Bladder microvascular endothelial cell (primary cell): ENCODE measurements around the gene B4GALT3. TPM values are rescaled to one million over a fixed set of nuclear protein-coding genes. Genes with fewer than 3 reads are reported as not detected.

ENCODE experiments used
- total RNA-seq: library from RNA; depleted of rRNA; stranded (reverse); fragments of >200 nt; gene quantifications from 2 replicates; pipeline ENCODE4 v1.2.3, GENCODE V29; 2014

Gene B4GALT3
- total RNA-seq = 16.0 and 29.8 TPM in 2 replicates

DNA sequence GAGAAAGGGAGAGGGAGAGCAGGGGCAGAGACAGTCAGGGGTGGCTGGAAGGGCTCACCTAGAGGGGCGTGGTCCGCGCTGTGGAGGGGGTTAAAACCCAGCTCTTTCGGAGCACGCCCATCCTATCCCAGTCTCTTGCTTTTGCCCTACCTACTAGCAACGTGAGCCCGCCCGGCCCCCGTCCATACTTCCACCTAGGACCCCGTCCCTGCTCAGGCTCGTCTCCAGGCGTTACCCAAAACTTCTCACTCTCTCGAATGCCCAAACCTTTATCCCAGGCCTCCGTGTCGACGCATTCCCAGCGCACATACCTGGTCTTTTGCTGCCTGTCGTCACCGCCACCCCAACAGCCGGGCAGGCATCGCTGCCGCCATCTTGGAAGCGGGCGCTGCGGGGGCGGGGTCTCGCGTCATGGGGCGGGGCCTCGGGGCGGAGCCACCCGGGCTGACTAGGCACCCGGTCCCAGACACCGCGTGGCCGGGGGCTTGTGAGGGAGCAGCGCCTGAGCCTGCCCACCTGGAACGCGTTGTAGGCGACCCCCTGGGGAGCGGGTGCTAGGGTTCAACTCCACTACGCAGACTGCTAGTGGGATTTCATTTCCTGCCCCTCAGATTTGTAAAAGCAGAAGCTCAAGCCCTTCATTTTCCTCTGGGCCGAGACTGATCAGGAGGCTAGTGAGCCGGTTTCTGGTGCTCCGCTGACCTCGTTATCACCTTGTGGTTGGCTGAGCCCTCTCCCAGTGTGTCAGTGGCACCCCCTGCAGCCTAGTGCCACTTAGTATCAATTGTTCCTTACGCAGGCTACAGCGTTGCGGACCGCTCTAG is at the start of gene B4GALT3:
B4GALT3 (minus strand) TSS at position 396 of the 824 bp plus-strand sequence. CDS start 1,447 bp downstream, outside the sequence.

DNA sequence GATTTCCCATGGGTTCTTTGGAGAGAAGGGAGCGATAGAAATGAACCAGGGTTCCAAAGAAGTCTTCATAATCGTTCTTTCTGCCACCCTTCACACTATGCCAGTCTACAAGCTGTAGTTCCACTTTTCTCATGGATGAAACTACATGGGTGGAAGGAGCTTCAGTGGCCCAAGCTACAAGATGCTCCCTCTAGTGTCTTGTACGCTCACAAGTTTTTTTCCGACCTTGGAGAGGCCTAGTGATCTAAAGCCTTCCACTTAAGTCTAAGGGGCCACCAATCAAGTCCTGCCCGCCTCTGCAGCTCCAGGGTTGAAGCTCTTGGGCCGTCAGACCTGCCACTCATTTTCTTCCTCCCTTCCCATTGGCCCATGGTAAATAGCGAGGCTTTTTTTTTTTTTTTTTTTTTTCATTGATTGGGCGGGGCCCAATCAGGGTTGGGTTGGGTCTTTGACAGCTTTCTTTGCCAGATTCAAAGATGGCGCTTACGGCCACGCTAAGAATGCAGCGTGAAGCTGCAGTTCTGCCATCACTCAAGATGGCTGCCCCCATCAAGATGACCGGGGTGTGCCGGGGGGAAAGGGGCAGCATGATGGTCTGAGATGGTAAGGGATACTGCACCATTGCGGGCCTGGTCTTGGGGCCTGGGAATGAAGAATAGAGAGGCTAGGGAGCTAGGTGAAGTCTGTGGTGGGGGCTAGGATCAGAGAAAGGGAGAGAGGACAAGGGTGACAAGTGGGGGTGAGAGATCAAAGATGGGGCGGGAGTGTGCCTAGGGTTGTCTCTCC is 48.4 kb upstream of the B4GALT3 start, which contains the start of gene TOMM40L:
TOMM40L (plus strand) TSS at position 527 of the 786 bp plus-strand sequence. CDS start 430 bp downstream, outside the sequence.

DNA sequence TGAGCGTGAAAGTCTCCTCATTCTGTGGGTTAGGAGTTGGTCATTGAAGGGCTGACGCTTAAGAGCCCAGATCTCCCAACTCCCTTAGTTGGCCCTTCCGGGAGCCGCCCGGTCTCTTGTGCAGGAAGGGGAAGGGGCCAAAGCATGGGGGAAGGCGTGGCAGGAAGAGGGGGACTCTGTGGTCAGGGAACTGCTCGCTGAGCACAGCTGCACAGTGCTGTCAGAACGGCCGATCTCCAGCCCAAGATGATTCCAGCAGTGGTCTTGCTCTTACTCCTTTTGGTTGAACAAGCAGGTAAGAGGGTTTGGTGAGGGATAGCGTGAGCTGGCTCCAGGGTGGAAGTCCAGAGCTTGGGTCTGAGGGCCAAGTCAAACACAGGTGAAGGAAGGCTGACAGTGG is 37.8 kb upstream of the B4GALT3 start, which contains the start of gene FCER1G:
FCER1G (plus strand) TSS at position 220 of the 400 bp plus-strand sequence; CDS start at position 247, 27 bp downstream.

DNA sequence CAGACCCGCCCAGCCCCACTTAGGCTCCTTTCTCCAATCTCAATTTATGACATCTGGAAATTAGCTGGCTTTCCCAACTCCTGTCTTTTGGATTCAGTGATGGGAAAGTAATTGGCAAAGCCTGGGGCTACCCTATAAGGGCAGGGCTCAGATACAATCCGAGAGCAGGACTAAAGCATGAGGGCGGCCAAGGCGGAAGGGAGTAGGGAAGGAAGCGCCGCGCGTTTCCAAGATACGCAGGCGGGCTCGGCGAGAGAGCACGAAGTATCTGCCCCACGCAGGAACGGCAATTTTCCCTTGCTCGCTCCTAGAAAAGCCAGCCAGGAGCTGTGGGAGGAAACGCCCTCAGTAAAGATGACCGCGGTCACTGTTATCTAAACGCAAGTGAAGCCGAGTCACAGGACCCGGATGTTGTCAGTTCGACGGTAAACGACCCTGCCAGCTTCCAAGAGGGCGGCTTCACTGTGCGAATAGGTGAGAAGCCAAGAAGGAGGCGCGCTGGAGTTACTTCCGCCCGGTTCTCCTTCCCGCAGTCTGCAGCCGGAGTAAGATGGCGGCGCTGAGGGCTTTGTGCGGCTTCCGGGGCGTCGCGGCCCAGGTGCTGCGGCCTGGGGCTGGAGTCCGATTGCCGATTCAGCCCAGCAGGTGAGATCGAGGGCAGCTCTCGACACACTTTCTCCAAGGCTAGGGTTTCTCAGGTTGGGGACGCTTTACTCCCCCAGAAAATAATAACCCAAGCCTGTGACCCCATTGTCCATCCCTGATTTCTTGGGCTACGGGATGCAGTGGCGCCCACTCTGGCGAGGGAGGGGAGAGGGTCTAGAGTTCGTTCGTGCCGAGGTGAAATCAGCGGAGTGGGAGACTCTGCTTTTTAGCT is 24.8 kb upstream of the B4GALT3 start, which contains the start of gene NDUFS2:
NDUFS2 (plus strand) TSS at position 532 of the 877 bp plus-strand sequence; CDS start at position 551, 19 bp downstream.

DNA sequence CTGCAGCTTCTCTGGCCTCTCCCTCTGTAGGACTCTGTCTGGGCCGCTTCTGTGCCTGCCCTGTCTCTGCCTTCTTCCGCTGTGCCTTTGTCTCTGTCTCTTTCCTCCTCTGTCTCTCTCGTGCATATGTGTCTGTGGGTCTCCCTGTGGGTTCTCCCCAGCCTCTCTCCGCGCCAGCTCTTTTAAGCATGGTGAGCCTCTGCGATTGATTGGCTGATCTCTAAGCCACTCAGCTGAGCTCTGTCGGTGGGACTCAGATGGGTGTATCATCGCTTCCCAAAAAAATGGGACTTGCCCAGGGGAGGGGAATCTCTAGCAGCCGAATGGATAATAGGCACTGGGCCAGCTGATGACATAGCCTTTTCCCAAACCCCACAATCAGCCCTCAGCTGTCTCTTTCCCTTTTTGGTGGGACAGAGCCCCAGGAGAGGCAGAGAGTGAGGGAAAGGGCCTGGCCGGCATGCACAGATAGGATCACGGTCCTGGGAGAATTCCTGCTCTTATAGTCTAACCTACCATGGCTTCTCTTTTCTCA is 21.7 kb upstream of the B4GALT3 start, which contains the start of gene ADAMTS4:
ADAMTS4 (minus strand) TSS at position 158 of the 535 bp plus-strand sequence. CDS start 427 bp downstream, outside the sequence.

DNA sequence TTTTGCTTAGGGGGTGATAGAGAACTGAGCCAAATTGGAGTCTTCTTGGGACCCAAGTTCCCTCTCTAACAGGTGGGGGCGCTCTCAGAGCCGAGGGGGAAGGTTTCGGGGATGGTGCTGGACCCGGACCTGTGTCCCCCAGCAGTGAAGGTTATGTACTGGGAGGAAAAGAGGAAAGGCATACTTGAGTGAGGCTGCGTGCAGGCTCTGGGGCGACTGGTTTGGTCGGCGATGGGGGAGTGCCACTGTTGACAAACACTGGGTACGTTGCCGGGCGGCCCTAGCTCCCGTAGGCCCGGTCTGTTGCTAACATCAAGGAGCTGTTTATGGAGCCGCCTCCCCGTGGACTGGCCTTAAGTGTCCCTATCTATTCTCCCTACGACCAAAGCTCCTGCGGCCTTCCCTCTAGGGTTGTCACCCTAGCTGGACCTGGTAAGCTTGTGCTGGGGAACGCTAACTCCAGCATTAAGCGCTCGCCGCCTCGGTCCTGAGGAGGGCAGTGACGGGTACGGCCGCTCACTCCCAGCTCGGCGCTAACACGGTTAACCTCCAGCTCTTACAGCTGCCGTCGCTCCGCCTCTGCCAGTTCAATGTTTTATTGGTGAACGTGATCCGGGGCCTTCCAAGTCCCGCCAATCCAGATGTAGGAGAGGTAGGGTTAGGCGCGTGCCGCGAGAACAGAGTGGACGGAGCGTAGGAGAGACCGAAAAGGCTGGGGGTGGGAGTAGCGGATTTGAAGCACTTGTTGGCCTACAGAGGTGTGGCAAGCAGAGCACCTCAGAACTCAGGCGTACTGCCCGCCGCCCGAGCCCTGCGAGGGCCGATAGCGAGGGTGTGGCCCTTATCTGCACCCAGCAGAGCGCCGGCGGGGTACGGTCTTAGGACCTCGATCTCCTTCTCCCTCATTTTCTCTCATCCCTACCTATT is 11.3 kb downstream of the B4GALT3 start, which contains the start of gene PPOX:
PPOX (plus strand) TSS at position 685 of the 927 bp plus-strand sequence. CDS start 422 bp downstream, outside the sequence.

DNA sequence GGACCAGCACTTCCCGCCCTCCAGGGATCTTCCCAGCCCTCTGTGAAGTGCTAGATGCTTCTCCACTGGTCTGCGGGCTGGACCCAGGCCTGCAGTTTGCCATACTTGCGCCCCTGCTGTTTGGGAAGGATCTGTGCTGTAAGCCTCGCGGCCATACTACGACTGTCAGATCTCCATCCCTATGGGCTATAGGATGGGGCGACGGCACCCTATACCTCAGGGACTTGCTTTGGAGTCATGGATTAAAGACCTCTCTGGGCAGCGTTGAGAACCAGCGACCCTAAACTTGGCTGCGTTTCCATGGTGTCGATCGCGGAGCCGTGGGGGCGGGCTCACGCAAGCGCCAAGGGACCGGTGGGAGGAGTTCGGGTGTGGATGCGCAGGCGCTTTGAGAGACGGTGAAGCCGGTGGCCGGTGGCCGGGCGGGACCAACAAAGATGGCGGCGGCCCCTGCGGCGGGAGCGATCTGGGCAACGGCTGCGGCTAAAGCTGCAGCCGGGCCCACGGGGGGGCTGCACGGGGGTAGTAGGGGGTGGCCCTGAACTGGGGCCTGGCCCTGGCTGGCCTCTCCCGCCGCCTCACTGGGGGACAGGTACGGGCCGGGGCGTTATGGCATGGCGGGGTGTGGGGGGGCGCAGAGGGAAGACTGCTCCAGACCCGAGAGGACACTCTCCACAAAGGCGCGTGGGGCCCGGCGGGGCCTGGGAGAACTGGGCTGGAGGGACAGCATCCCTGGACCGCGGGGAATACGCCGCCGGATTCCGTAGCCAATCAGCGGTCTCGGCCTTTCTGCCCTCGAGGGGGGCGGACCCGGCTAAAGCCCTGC is 18.0 kb downstream of the B4GALT3 start, which contains the start of gene USP21:
USP21 (plus strand) TSS at position 414 of the 826 bp plus-strand sequence. CDS start 1,141 bp downstream, outside the sequence.

DNA sequence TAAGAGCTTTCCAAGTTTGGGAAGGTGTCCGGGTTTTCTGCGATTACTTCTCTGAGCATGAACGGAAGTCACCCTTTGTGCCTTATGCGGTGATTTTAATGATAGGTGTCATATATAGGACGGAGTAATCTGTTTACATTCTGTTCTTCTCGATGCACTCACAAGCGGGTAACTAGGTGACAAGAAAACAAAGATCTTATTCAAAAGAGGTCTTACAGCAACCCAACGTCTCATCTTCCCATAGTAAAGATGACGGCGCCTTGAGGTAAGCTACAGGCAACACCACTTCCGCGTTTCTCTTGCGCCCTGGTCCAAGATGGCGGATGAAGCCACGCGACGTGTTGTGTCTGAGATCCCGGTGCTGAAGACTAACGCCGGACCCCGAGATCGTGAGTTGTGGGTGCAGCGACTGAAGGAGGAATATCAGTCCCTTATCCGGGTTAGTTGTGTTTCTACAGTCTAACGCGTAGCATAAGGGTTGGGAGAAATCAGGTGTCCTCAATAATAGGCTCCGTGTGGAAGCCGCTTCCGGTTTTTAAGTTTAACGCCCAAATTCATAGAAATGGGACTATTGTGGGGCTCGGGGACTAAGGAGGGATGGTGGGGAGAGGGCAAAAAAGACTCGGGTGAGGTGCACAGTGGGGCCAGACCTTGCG is 23.5 kb downstream of the B4GALT3 start, which contains the start of gene UFC1:
UFC1 (plus strand) TSS at position 297 of the 656 bp plus-strand sequence; CDS start at position 317, 20 bp downstream.

DNA sequence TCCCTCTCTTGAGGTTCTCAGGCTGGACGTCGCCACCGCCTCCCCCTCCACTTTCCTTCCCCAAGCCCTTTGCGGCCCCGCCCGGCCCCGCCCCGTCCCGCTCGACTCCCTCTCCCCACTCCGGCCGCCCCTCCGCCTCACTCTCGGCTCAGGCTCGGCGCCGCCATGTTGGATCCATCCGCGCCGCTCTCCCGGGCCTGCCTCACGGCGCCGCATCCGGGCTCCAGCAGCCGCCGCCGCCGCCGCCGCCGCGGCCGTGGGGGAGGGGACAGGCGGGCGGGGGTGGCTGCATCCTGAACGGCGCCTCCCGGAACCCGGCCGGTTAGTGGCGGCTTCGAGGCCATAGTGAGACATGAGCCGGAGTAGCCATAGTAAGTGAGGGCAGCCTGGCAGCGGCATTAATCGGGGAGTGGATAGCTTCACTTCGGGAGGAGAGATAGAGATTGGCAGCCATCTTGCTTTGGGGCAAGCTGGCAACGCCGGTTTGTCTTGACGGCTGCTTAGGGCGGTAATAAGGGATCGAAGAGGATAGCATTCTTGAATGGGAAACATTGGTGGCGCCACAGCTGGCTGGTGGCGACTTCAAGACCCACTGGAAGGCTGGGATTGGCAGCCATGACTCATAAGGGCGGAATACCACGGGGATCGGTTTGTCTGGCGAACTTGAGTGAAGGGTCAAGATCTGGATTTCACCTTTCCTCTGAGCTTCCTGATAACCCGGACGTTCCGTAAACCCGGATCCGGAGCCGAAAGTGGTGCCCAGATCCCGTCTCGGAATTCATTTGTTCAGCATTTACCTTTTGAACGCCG is 44.7 kb downstream of the B4GALT3 start, which contains the start of gene DEDD:
DEDD (minus strand) TSS at position 258 of the 810 bp plus-strand sequence. CDS start 8,205 bp downstream, outside the sequence.

Other genes with a start within 250 kb of the B4GALT3 start
- not detected in 2 replicates for gene ITLN2, start 222.7 kb downstream of the B4GALT3 start, total RNA-seq
- gene F11R, start 156.4 kb downstream of the B4GALT3 start, total RNA-seq = 84.2 and 331 TPM in 2 replicates
- 3.8 TPM in 1 of 2 replicates, not detected in the other for gene TSTD1, start 138.5 kb downstream of the B4GALT3 start, total RNA-seq
- gene USF1, start 131.5 kb downstream of the B4GALT3 start, total RNA-seq = 104 and 119 TPM in 2 replicates
- gene ARHGAP30, start 107.6 kb downstream of the B4GALT3 start, total RNA-seq = not detected in 2 replicates
- 0.31 and 0.32 TPM in 2 replicates for gene NECTIN4, start 87.9 kb downstream of the B4GALT3 start, total RNA-seq
- gene KLHDC9, start 79.1 kb downstream of the B4GALT3 start, total RNA-seq = 1.5 and 1.6 TPM in 2 replicates
- gene PFDN2, start 59.5 kb downstream of the B4GALT3 start, total RNA-seq = 31.4 and 45.7 TPM in 2 replicates
- gene NIT1, start 59.4 kb downstream of the B4GALT3 start, total RNA-seq = 10.8 and 12.5 TPM in 2 replicates
- gene DEDD, start 44.8 kb downstream of the B4GALT3 start, total RNA-seq = 21.7 and 47.4 TPM in 2 replicates
- 119 and 137 TPM in 2 replicates for gene UFC1, start 23.5 kb downstream of the B4GALT3 start, total RNA-seq
- 3.6 and 7.8 TPM in 2 replicates for gene USP21, start 18.0 kb downstream of the B4GALT3 start, total RNA-seq
- 13.7 and 15.4 TPM in 2 replicates for gene PPOX, start 11.1 kb downstream of the B4GALT3 start, total RNA-seq
- gene ADAMTS4, start 21.5 kb upstream of the B4GALT3 start, total RNA-seq = 9.7 and 9.9 TPM in 2 replicates
- gene NDUFS2, start 24.9 kb upstream of the B4GALT3 start, total RNA-seq = 139 and 183 TPM in 2 replicates
- 0.16 TPM in 1 of 2 replicates, not detected in the other for gene FCER1G, start 37.8 kb upstream of the B4GALT3 start, total RNA-seq
- not detected in 2 replicates for gene APOA2, start 46.1 kb upstream of the B4GALT3 start, total RNA-seq
- 14.2 and 18.3 TPM in 2 replicates for gene TOMM40L, start 48.6 kb upstream of the B4GALT3 start, total RNA-seq
- not detected in 2 replicates for gene NR1I3, start 60.7 kb upstream of the B4GALT3 start, total RNA-seq
- gene PCP4L1, start 81.2 kb upstream of the B4GALT3 start, total RNA-seq = not detected in 2 replicates
- gene MPZ, start 132.5 kb upstream of the B4GALT3 start, total RNA-seq = 0.76 and 0.81 TPM in 2 replicates
- gene SDHC, start 136.9 kb upstream of the B4GALT3 start, total RNA-seq = 6.3 and 23.0 TPM in 2 replicates
- not detected in 2 replicates for gene CFAP126, start 190.4 kb upstream of the B4GALT3 start, total RNA-seq